ENCODE data around the gene ITGA2.
"Not testable (repeated sequence)": the region's sequence is repeated elsewhere in the genome, so short reads cannot be mapped to it uniquely, and the experiment has no call there.

The ITGA2 gene

DNA sequence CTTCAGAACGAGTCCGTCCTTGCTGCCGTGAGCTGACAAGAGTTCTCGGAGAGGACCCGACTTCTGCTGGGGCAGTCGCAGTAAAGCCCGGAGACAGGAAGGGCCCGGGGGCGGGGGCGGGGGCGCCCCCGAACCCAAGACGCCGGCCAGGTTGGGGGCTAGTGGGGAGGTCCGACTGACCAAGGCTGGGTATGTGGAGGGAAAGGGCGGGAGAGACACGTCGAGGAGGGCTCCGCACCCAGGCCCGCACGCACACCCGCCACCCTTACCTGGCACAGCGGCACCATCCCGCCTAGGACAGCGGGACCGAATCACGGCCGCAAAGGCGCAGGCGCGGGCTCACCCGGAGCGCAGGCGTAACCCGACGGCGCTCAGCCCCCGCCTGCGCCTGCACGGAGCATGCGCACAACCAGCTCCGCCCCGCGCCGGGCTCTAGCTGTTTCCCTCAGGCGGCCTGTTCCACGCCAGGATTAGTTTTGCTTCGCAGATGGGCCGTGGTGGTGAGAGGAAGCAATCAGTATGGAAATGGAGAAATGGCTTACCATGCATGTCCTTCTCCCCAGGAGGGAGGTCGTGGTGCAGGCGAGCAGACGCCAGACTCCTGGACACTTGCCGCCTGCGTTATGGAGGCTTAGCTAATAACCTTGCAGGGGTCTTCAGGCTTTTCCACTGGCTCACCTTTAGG, 120.4 kb downstream of the ITGA2 start, which contains the start of gene MOCS2:
MOCS2 (minus strand) TSS at position 315 of the 685 bp plus-strand sequence. CDS start 2,583 bp downstream, outside the sequence.
- peak; percentile 88 for DNase-seq

DNA sequence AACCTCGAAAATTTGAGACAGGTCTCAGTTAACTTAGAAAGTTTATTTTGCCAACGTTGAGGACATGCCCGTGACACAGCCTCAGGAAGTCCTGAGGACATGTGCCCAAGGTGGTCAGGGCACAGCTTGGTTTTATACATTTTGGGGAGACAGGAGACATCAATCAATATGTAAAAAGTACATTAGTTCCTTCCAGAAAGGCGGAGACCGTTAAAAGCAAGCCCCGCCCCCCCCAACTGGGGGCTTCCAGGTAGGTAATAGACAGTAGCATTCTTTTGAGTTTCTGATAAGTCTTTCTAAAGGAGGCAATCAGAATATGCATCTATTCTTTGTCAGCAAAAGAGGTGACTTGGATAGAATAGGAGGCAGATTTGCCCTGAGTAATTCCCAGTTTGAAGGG, 121.0 kb downstream of the ITGA2 start:
- no peak for DNase-seq

DNA sequence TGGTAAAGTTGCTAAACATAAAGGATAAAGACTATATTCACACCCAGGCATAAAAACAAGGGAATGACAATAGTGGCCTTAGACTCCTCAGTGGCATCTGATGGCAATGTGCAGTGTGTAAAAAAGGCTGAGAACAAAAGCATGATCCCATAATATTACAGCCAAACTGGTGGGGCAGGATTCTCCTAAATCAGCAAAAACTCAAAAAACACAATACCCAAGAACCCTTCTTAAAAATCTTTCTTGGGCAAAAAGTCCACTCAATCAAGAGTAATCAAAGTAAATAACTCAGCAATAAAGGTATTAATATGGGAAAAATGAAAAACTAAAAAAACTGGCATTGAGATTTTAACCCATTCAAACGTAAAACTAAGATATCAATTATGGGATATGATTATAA, 122.0 kb downstream of the ITGA2 start:
- no peak for DNase-seq

DNA sequence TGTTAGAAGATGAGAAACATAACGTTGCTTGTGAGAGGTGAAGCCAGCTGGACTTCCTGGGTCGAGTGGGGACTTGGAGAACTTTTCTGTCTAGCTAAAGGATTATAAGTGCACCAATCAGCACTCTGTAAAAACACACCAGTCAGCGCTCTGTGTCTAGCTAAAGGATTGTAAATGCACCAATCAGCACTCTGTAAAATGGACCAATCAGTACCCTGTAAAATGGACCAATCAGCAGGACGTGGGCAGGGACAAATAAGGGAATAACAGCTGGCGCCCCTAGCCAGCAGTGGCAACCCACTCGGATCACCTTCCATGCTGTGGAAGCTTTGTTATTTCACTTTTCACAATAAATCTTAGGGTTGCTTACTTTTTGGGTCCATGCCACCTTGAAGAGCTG, 123.2 kb downstream of the ITGA2 start:
- not testable (repeated sequence) for DNase-seq

DNA sequence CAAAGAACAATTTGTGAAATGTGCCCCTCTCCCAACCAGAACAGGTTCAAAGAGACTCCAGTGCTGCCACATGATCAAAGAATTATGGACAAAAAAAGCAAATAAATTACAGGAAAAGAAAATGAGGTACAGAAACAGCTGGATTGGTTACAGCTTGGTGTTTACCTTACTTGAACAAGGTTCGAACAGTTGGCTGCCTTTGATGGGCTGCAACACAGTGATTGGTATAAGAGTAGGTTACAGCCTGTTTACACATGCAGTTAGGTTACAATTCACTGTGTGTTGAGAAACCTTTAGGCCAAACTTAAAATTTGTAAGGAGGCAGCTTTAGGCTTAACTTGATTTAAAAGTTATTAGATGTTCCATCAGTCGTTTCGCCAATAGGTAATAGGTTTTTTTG, 123.8 kb downstream of the ITGA2 start:
- DNase-seq, result no peak

DNA sequence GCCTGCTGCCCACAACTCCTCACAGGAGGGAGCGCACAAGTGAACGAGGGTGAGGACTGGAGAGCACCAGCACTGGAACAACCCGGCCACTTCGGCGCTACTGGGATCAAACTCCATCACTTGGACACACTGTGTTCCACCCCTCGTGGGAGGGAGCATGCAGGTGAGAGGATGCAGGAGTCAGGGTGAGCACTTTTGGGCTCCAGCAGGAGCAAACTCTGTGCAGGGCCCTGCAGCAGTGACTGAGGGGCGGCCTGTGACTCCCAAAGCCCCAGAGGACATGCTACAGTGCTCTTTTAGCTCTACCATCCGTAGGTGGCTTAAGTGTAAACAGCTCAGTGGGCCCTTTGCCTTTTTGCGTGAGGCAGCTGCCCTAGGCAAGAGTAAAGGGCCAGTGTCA, 124.8 kb downstream of the ITGA2 start:
- DNase-seq, result no peak

DNA sequence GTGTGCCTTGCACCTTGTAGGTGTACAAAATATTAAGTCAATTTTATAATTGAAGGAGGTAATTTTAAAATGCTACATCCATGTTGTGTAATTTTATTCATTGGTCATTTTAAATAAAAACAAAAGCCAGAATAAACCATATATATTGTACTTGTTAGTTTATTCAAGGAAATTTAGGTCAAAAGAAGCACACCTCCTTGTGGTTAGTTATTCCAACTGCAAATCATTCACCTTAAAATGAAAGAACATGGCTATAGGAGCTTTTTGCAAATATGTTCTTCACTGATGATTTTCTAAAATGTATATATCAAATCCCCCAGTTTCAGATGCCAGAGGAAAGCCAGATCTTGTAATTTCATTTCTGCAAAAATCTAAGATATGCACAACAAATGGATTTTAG, 125.8 kb downstream of the ITGA2 start:
- peak; percentile 24 for DNase-seq

DNA sequence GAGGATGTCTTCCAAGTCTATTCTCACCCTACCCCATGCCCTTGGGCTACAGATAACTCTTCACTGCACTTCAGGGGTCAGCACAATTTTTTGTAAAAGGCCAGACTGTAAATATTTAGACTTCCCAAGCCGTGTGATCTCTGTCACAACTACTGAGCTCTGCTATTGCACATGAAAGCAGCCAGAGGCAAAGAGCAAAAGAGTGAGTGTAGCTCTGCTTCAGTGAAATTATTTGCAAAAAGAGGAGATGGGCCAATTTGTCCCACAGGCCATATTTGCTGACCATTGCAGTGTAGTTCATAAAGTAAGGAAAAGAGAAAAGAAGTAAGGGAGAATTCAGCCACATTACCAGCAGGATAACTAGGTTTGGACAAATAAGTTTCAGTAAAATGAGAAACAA, 127.4 kb downstream of the ITGA2 start:
- DNase-seq, result no peak

DNA sequence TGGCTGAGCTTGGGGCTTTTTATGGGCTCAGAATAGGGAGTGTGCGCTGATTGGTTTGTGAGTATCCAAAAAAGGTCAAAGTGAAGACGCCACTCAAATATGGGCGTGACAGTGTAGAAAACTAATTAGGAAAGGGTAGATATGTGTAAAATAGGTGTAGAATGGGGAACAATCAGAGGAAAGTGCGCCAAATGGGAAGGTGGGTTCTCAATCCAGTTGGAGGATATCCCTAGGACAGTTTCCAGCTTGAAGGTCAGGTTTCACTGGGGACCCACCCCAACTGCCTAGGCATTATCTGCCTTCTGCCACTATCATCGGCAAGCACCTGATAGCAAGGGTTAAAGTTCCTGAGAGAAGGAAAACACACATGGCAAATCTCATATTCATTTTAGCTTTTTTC, 129.7 kb downstream of the ITGA2 start:
- DNase-seq, result no peak

DNA sequence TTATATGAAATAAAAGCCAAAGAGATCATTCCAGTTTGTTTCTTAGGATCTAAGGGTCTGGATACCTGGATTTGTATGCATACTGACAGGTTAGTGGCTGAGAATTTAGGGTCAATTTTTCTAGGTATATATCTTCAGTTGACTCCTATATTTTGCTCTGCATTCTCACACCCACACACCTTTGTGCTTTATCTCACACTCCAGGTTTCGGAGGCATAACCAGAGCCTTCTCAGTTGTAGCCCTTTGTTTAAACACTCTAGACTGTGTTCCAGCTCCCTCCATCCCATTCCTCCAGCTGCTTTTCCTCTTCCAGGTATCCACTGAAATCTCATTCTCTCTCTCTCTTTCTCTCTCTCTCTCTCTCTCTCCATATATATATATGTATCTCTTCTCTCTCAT, 131.0 kb downstream of the ITGA2 start:
- DNase-seq, result no peak

DNA sequence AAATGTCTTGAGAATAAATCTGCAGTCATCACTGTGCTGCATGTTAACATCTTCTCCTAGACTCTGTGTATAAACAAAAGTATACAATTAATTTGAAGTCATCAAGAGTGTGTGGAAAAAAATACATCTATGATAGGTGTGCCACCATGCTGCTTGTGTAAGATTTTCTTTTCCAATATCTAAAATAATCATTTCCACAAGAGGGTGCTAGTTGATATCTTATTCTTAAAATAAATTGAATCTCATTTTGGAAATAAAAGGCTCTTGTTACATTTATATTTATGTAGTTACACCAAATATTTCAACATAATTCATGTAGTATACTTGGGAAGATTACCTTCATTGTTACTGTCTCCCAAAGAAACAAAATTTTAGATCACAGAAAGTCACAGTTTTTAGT, 134.6 kb downstream of the ITGA2 start:
- DNase-seq, result peak; percentile 52

DNA sequence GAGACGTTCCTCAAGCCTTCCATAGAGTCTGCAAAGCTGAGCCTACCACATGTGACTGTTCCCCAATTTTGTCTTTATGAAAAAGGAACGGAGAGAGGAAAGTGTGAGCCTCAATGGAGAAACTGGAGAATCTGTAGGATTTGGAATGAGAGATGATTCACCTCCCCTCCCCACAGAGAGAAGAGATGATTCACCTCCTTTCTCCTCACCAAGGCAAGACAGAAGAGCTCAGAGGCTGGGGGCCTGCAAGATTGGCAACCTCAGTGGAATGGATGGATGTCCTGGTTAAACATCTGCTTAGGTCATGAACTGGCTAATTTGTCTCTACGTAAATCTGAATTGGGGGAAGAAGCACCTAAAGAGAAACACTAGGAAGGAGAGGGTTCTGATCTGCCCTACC, 137.4 kb downstream of the ITGA2 start:
- DNase-seq, result peak; percentile 70

DNA sequence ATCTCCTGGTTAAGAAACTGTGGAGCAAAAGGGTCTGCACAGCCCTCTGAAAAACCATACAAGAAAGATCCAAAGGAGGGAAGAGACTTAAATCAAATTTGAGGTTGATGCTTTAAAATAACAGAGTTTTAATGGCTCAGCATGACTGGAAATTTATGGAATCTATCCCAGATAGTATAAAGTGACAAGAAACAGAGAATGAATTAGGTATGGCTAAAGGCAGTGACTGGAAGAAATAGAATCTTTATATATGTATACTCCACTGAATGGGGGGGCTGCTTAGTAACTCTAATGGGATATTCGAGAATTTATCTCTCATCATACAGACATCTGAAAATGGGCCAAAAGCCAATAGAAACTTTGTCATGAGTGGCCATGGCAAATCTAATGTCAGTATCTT, 138.0 kb downstream of the ITGA2 start:
- DNase-seq, result no peak

DNA sequence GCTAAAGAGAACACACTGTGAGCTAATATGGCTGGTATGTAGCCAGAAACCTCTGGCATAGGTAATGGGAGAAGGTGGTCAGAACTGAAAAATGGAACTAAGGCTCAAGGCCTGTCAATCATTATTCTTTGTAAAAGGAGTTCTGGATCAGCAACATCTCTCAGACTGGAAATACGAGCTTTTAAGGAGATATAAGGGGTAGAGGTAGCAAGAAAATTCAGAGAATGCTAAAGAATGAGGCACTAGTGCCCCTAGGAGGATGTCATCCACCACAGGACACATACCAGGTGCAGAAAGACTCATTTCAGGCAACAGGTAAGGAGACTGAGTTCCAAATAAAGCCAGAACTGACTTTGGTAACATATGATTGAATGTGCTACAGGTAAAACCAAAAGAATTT, 139.3 kb downstream of the ITGA2 start:
- DNase-seq, result no peak

DNA sequence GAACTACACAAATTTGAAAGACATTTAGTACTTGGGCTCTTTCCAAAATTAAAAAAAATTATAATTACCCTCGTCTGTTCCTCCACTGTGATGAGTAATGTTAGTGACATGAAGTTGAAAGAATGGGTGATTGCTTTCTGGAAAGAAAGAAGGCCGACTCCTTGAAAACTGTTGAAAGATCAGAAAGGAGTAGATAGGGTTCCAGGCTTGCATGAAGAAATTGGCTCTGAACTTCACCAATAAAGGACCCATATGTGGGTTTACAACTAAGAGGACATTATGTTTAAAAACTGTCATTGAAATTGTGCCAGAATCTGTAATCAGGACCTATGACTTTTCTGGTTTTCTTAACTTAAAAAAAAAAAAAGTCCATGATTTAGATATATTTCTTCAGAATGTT, 141.1 kb downstream of the ITGA2 start:
- peak; percentile 42 for DNase-seq

DNA sequence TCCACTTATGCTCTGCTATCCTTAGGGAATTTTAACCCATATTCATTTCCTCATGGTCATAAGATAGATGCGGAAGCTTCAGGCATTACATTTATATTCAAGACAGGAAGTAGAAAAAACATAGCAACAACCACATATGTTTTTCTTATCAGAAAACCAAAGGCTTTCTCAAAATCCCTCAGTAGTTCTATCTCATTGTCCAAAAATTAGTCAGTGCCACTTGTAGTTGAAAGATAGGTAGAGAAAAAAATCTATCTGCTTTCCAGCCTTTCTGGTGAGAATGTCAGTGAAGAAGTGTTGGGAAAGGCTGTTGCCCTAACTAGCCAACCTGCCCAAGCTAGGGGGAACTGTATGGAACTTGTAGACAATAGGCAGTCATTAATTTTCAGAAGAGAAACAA, 143.9 kb downstream of the ITGA2 start:
- no peak for DNase-seq
